HG03520 (cell line): ENCODE measurements around the gene MCTP2.

ENCODE experiments used
- ATAC-seq: cut with Tn5 transposase; IDR thresholded peaks from one replicate; pipeline ENCODE4 v1.9.1; 2021; ENCODE audit warnings: mild to moderate bottlenecking, moderate library complexity; ENCODE audit not compliant: unreplicated experiment

The MCTP2 gene

DNA sequence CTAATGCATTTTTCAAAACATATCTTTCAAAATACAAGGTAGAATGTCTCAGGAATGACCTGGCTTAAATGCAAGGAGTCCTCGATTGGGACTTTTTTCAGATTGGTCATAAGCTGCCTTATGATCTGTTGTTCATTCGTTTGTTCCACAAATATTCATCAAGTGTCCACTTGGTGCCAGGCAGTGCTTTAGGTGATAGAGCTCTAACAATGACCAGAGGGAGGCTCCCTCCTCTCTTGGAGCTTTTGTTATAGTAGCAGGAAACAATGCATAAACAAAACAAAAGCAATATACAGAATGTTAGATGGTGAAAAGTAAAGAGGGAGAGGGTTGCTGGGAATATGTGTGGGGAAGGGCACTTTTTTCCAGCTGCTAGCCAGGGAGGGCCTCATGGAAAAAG lies 156.1 kb downstream of the MCTP2 start:
- ATAC-seq = no peak

DNA sequence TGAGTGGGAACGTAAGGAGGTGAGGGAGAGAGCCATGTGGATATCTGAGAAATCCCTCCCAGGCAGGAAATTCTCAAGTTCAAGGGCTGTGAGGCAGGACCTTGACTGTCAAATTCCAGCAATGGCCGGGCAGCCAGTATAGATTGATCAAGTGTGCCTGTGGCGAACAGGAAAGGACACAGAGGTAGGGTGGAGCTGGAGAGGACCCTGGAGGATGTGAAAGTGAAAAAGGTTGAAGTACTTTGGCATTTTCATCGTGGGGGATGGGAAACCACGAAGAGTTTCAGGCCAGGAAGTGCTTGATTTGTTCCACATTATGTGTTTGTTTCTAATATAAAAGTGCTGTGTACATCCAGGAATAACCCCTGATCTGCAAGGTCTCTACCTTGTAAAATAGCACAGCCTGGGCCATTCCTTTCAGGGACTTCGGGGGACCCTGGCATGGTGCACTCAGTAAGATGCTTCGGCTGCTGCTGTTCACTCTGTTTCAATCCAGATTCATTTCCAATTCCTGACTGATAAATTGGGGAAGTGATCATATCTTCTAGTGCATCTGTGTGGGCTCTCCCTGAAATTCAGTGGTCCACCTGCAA lies 156.6 kb downstream of the MCTP2 start:
- peak; percentile 47 for ATAC-seq

DNA sequence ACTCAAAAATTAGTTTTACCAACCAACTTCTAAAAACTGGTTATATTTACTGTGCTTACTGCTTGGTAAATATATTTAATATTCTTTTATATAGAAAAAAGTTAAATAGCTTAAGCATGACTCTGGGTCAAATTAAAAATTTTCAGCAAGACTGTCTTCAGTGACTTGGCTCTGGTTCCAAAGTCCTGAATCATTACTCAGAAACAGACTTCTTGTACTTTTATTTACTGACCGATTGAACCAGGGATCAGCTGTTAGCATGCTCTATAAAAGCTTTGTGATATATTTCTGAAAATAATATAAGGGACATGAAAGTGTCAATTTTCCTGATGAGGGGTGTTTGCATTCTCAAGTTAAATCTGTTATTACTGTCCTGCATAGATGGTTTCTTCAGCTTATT lies 164.3 kb downstream of the MCTP2 start:
- no peak for ATAC-seq

DNA sequence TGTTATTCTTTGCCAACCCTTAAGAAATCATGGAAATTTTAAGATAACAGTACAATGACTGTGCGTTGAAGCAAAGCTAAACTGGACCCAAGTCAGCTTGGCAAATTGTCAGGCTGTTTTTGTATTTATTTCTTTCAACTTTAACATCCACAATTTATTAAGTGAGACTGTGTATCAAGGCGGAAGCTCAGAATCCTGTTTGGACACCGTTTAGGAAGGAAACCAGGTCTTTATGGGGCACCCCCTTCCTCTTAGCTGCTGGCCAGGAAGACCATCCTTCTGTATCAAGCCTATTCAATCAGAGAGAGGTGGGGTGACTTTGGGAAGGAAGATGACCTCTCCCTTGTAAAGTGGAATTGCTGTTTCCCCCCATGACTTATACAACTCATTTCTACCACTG lies 166.0 kb downstream of the MCTP2 start:
- ATAC-seq = no peak

DNA sequence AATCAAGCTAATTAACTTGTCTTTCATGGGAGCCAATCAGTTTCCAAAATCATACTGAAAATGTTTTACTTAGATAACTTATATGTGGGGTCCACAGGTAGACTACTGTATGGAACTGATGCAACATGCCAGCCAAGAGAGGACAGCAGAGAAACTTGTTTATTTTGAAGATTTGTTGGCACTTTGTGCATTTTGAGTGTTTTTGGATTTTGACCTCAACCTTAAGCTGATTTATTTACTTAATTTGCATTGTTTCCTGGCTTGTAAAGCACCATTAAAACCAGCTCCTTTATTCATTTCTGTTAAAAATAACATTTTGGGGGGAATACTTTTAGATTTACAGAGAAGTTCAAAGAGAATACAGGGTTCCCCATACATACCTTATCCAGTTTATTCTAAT lies 166.6 kb downstream of the MCTP2 start:
- ATAC-seq = no peak

DNA sequence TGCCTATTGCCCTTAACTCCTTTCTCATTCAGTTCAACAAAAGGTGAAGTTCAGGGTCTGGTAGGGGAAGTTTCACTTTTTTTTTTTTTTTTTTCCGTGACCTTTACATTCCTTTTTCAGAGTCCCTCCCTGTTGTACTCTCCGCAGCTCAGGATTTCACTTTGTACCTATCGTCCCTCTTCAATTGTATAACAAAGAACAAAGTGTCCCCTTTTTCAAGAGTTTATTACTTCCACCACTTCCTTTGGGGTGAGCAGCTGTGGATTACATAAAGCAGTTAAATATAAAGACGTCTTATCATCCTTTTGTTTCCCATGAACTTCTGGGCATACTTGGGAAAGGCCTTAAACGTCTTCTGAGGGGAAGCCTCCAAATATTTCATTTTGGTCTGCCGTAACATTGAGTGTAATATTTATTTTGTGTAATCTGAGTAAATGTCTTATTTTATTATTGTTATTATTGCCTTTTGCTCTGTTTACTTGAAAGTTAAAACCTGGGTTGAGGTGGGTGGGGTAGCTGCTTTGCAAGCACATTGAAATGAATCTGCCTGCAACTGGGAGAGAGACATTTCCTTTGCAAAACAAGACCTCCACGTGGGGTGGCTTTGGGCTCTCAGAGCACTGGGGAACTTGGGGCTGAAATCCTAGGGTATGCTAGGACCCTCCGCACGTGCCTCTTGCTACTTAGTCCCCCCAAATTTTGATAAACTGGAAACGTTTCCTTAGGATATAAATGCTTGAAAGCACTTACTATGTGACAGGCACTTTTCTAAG lies 169.4 kb downstream of the MCTP2 start:
- ATAC-seq = no peak

DNA sequence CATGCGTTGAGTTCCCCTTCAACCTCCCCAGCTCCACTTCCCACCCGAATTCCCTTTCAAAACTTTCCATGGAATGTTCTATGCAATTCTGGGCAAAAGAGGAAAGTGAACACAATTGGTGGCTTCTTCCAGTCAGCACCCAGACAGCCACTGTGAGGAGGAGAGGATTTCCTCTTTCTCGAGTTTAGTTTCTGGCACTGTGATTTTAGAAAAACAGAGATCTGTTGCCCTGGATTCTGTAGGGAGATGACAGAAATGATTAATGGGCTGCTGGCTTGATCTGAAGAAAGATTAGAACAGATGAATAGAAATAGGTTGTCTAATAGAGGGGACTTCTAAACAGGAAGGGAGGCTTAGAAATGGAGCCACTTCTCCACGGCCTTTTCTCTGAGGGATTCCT lies 172.0 kb downstream of the MCTP2 start:
- no peak for ATAC-seq

DNA sequence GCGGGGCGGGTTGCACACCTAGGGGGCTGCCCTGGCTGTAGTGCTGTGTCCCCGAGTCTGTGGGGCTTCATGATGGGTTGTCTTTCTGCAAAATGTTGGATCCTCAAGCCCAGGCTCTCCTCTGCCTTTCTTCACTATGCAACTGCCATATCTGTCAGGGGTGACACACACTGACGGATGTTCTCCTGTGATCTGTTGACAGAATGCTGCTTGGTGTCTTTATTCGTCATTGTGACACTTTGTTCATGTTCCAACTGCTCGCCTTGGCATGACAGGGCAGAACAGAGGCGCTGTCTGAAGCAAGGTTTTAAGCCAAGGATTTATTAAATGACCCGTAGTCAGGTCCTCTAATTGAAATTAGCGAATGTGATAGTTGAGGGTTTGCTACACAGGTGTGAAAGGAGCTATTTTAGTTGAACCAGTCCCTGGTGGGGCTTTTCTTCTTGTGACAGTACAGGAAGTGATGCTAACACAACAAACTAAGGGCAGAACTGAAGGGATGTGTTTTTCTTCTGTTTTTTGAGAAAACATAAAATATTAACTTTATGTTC lies 173.4 kb downstream of the MCTP2 start:
- ATAC-seq = no peak

DNA sequence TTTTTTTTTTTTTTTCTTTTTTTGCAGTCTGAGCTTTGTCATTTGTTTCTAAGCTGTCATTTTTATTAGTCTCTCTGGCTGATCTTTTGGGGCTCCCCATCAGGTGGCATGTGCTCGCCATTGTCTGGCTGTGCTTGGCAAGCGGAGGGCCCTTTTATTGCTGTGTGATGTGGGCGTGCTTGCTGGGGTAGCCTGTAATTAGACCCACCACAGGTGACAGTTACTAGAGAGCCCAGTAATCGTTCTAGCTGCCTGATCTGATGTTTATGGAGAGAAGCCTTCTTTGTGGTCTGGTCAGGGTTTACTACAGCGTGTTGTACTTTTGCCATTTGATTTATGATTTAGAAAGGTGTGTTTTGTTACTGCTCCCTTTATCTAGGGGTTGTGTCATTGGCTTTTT lies 179.9 kb downstream of the MCTP2 start:
- ATAC-seq = no peak

DNA sequence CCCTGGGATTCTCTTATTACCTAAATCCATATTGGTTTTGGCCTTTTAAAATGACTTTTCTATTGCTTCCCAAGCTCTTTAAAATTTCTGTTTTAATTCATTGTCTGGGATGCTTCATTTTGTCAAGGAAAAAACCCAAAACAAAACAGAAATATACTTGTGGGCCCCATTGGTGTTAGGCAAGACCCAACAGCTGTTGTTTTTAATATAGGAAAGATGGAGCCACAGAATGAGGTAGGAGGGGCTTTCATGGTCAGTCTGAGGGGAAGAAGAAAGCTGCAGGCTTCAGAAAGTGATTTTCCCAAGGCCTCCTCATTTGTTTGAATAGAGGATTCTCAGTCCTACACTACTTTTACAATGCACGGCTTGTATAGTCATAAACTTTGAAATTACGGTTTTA lies 180.5 kb downstream of the MCTP2 start:
- ATAC-seq = no peak

DNA sequence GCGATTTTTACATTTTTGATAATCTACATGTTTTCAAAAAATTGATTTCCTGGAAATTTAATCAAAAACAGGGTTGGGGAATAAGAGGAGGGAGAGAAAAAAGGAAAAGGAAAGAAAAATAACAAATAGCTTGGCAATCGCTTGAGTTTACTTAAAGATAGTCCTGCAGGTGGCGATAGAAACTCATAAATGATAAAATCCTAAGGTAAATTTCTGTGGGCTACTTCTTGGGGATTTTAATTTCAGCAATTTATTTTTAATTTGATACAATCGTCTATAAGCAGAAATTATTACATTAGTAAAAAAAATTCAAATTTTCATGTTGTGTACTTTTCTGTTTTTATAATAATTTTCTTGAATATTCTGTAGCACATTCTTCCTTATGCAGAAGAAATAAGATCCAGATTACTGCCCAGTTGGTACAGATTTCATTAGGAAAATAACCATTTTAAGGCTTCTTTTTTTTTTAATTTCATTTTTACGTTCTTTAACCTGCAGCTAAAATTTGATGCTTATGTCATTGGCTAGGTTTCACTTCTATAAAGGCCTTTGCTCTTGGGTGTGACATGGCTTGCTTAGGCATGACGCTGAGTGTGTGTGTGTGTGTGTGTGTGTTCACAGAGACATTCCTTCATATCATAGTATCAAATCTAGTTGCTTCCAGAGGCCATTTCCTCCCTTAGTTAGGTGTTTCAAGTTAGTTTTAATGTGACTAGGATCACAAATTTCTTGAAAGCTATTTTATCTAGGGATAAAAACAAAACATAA lies 181.8 kb downstream of the MCTP2 start:
- peak; percentile 66 for ATAC-seq

DNA sequence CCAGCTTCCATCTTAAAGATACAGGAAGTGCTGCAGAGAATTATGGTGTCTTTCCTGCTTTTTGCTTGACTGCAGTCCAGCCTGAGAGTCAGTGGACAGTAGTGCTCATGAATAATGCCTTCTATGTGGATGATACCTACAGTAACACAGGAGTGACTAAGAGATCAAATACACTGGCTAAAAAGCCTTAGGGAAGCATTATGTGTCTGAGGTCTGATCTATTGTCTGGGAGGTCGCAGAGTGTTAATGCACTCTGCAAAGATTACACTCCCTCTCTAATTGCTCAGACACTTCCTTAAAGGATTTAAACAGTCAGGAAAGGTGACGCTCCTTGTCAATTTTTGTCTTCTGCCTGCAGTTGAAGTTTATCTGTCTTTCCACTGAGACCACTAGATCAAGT lies 183.6 kb downstream of the MCTP2 start:
- no peak for ATAC-seq

DNA sequence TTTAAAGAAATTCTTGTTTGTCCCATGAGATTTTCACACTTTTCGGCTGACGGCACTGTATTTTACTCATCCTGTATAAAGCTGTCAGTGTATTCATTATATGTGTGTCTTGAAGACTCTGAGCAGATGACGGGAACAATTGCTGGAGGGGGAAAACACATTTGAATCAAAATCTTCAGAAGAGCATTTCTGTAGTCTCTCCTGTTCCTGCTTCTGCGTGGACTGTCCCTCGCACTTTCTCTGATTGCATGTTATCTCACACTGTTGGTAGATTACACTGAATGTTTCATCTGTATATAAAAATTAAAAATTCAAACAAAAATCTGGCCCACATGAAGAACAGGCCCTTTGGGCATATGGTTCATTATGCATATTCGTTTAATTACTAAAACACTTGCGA lies 184.9 kb downstream of the MCTP2 start:
- no peak for ATAC-seq

DNA sequence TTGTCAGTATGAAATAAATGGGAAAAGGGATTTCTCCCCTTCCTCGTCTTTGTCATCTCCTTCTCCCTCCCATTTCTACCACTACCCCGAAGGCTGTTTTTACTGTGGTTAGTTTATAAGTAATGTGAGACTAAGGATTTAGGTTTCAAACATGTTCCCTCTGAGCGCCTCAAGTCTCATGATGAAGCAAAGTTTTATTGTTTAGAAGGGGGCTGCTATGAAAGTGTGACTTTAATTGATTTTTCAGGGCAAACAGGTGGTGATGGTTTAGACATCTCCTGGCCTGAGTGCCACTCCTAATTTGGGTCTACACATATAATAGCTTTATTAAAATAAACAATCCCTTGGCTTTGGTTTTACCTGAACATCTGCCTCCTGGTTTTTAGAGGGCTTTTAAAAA lies 185.5 kb downstream of the MCTP2 start:
- ATAC-seq = no peak

DNA sequence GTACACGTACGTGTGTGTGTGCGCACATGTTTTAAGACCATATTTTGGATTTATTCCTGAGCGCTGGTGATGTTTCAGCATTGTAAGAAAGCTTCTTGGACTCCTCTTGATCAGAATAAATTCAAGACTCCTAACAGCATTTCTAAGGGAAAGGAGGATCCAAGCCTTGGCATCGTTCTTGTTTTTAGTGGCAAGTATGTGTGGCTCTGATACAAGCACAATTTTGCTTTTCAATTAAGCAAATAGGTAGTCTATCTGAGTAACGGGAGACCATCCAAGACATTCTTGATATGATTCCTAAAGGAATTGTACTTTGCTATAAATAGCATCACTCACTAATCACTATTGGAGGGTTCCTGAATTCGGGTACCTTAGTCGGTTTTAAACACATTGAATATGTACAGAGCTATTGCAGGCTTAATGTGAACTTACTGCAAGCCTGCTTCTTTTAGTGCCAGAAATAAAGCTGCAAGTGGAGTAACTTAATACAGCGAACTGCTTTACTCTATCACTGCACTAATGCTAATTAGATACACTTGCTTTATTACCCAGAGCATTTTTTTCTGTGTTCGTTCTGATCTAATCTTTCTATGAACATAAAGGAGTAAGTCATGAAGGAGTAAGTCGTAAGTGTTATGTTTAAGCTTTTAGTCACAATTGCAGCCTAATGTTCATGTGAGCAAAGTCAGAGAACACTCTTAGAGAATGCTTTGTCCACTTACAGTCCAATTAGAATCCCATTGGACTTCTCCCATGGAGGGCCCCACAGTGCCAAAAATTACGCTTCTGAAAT lies 186.3 kb downstream of the MCTP2 start:
- ATAC-seq = no peak

DNA sequence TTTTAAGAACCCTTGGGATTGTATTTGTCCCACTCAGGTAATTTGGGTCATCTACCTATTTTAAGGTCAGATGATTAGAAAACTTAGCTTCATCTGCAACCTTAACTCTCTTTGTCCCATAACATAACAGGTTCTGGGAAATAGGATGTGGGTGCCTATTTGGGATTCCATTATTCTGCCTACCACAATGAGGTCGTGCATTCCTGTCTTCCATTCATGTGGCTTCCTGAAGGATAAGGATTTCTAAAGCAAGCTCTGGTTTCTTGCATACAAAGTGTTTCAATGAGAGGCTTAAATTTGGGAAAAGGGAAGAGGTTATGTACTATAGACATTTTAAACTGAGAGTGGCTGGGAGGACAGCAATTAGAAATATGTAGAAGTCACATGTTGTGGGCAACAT lies 190.3 kb downstream of the MCTP2 start:
- no peak for ATAC-seq

DNA sequence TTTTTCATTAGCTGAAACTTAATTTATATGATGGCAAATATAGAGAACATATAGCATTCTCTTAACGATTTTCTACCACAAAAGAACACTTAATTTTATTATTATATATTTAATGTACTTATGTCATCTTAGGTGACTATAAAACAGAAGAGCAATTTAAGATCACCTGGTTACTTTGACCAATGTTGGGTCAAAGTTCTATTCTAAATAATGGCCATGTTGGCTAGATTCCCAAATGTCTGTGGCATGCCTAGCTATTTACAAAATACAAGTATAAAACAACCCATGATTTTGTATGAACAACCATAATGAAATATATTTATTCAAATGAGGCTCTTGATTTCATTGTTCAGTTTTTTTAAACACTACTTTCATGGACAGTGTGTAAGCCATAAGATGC lies 200.9 kb downstream of the MCTP2 start:
- no peak for ATAC-seq

DNA sequence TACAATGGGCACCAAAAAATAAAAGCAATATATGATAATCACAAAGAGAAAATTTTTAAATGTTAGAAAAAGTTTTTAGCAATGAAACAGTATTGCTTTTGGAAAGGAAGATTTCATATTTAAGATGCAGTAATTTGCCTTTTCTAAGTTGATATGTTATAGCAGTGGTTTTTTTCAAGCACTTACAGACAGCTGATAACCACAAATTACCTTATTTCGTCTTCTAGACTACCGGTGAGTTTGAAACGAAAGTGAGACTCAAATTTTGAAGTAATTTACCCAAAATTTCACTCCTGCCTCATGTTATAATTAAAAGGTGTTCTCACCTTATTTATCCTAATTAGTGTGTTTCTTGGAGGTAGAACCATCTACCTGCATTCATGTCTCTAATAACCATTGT lies 207.8 kb downstream of the MCTP2 start:
- ATAC-seq = no peak

DNA sequence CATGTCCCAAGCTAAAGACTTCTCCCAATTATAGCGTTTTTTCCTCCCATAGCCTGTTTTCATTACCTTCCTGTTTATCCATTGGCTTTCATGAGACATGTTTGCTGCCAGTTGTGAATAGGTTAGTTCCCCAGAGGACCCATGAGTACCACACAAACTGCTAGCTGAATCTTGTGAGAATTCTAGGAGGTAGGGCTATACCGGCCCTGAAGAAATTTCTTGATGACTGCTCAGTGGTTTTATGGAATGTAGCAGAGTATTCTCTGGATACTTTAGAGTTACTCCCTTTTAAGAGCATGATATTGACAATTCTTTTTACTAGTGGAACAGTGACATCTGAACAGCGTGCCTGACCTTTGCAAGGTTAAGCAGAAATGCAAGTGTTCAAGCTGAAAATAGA lies 210.4 kb downstream of the MCTP2 start:
- no peak for ATAC-seq

DNA sequence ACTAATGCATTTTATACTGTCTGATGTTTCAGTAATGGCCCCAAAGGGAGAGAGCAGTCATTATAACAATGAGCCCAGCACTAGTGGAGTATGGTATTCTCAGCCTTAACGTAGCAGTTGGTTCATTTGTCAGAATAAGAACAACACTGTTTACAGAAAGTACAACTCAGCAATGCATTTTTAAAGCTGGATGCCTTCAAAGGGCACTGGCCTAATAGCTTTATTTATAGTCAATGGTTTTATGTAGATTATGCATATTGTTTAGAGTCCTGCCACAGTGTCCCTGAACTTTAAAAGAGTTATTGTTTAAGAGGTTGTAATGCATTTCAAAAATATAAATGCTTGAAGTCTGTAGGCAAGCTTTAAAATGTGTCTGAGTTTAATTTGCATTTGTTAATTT lies 211.1 kb downstream of the MCTP2 start:
- ATAC-seq = no peak

DNA sequence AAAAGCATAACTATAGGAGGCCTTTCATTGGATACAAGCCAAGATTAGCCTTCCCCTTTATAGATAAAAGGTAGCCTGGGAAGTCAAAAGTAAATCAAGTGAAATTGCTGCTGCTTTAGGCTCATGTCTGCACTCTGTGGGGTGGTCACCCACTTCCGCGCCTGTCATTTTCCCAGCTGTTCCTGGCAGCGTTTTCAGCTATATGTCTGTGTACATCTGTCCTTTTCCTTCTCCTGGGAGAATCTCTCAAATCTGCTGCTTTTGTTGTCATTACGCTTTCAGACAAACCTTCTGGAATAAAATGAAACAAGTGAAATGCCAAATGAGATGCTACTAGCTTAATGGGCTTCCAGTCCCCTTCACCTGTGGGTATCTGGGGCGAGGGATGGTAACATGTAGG lies 211.8 kb downstream of the MCTP2 start:
- ATAC-seq = no peak
